MCF 10A (cell line): ENCODE results near the gene TMEM30A. TPM values are rescaled to one million over a fixed set of nuclear protein-coding genes. Genes with fewer than 3 reads are reported as not detected.

Source experiments
- BruUV-seq: library from RNA; stranded (reverse); fragments of 400-500 nt; replicated peaks from 2 replicates; lab custom pipeline; 2021; lab: Mats Ljungman, UMichigan
- CTCF ChIA-PET: fragments of 300-600 bp; sonication (Branson Sonifier 250); formaldehyde crosslinking; extraction: SDS; loops from one replicate; lab custom pipeline; 2021; ENCODE audit warnings: antibody characterized with exemption, inconsistent platforms; lab: Yijun Ruan, JAX
- POLR2A ChIA-PET: fragments of 300-600, 350-650 bp; sonication (Branson Sonifier 250); formaldehyde crosslinking; extraction: SDS; loops from one replicate; lab custom pipeline; 2020; ENCODE audit warnings: antibody characterized with exemption, inconsistent platforms; lab: Yijun Ruan, JAX
- DNase-seq: peaks from one replicate; pipeline ENCODE4 v3.0.0-alpha.2; 2018; ENCODE audit not compliant: unreplicated experiment
- H3K27ac Mint-ChIP-seq: one replicate; pipeline ENCODE4 v1.8.0; 2022; ENCODE audit warnings: mild to moderate bottlenecking, low read depth, mixed read lengths; ENCODE audit not compliant: unreplicated experiment
- H3K27me3 Mint-ChIP-seq: one replicate; pipeline ENCODE4 v1.8.0; 2022; ENCODE audit warnings: mixed read lengths; ENCODE audit not compliant: insufficient read depth, unreplicated experiment
- H3K36me3 Mint-ChIP-seq: one replicate; pipeline ENCODE4 v1.8.0; 2022; ENCODE audit warnings: mild to moderate bottlenecking, moderate library complexity, mixed read lengths; ENCODE audit not compliant: insufficient read depth, unreplicated experiment
- H3K4me1 Mint-ChIP-seq: one replicate; pipeline ENCODE4 v1.8.0; 2022; ENCODE audit warnings: mixed read lengths; ENCODE audit not compliant: insufficient read depth, unreplicated experiment
- H3K4me3 Mint-ChIP-seq: one replicate; pipeline ENCODE4 v1.8.0; 2022; ENCODE audit warnings: mild to moderate bottlenecking, moderate library complexity, mixed read lengths; ENCODE audit not compliant: unreplicated experiment
- H3K9me3 Mint-ChIP-seq: one replicate; pipeline ENCODE4 v1.8.0; 2022; ENCODE audit warnings: mixed read lengths; ENCODE audit not compliant: unreplicated experiment
- CTCF ChIP-seq: fragments of 200-600 bp; IDR thresholded peaks from one replicate; pipeline ENCODE4 v1.8.0; 2022; ENCODE audit warnings: antibody characterized with exemption, mild to moderate bottlenecking; ENCODE audit not compliant: unreplicated experiment
- intact Hi-C: fragments of 100-400 bp; cut with micrococcal nuclease; formaldehyde crosslinking; loops from 2 replicates; pipeline ENCODE4 v1.14.1; 2022
- total RNA-seq: library from RNA; stranded (reverse); gene quantifications from 2 replicates; pipeline ENCODE4 v1.2.3, GENCODE V29; 2022

TMEM30A gene
- total RNA-seq, 1 experiment from 2014 or later, result 53.7 TPM

DNA sequence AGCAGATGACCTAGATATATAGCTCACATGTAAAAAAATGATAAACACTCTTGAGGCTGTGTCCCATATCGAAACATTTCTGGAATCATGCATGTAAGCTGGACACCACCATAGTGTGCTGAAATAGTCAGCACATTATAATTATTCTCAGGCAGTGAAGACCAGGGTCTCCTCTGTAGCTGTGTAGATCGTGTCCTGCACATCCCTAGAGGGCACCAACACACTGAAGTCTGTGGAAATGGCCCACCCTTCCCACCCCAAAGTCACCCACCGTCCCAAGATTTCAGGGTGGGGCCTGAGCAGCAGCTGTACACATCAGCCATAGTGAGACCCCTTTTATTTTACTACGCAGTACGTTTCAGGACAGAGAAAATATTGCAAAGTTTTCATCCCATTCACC, 21.0 kb upstream of the TMEM30A start:
- no peak for DNase-seq
- intact Hi-C loops, result no loop called here
- no peak for TF ChIP-seq CTCF
- Mint-ChIP-seq H3K27ac (no peak overlapping the region), H3K9me3 (no peaks in the 10 kb centered on the region), H3K27me3 (no peaks in the 10 kb centered on the region), H3K36me3 (no peaks in the 10 kb centered on the region), H3K4me3 (no peak overlapping the region), H3K4me1 (no peaks in the 10 kb centered on the region)
- POLR2A ChIA-PET, result interaction anchor here (0.5 to 1.4 kb wide), 5 partner anchors 9 to 197 kb away, joined by 3 to 6 read pairs (median 3); no protein-coding TSS in a partner anchor
- CTCF ChIA-PET, result interaction anchor here (0.5 to 2.0 kb wide), 7 partner anchors 8 to 244 kb away, joined by 3 to 5 read pairs (median 3); no protein-coding TSS in a partner anchor
- BruUV-seq, result no TSS peak

GRCh38 chr6:75302280-75302679, 17.7 kb upstream of the TMEM30A start:
- intact Hi-C loops, result no loop called here
- ChIA-PET CTCF (interaction anchor here (0.6 to 4.5 kb wide), 3 partner anchors 202 to 331 kb away, joined by 3 to 22 read pairs (median 3); no protein-coding TSS in a partner anchor), POLR2A (no interaction called here)
- H3K27me3 Mint-ChIP-seq, result no peaks in the 10 kb centered on the region
- no TSS peak for BruUV-seq
- H3K4me1 Mint-ChIP-seq, result no peaks in the 10 kb centered on the region
- no peaks in the 10 kb centered on the region for H3K36me3 Mint-ChIP-seq
- no peaks in the 10 kb centered on the region for H3K9me3 Mint-ChIP-seq
- H3K27ac Mint-ChIP-seq, result no peak overlapping the region
- no peak for TF ChIP-seq CTCF
- no peak for DNase-seq
- no peak overlapping the region for H3K4me3 Mint-ChIP-seq

GRCh38 chr6:75301537-75301936, 16.9 kb upstream of the TMEM30A start:
- Mint-ChIP-seq H3K9me3 (no peaks in the 10 kb centered on the region), H3K4me3 (no peak overlapping the region), H3K4me1 (no peaks in the 10 kb centered on the region), H3K36me3 (no peaks in the 10 kb centered on the region), H3K27me3 (no peaks in the 10 kb centered on the region), H3K27ac (no peak overlapping the region)
- intact Hi-C loops, result no loop called here
- CTCF ChIA-PET, result interaction anchor here (2.0 to 4.5 kb wide), 3 partner anchors 203 to 226 kb away, joined by 7 to 28 read pairs (median 22); no protein-coding TSS in a partner anchor
- TF ChIP-seq CTCF, result no peak
- POLR2A ChIA-PET, result interaction anchor here (0.7 kb wide), 1 partner anchor 15 kb away, joined by 3 read pairs; no protein-coding TSS in a partner anchor
- no TSS peak for BruUV-seq
- DNase-seq, result no peak

DNA sequence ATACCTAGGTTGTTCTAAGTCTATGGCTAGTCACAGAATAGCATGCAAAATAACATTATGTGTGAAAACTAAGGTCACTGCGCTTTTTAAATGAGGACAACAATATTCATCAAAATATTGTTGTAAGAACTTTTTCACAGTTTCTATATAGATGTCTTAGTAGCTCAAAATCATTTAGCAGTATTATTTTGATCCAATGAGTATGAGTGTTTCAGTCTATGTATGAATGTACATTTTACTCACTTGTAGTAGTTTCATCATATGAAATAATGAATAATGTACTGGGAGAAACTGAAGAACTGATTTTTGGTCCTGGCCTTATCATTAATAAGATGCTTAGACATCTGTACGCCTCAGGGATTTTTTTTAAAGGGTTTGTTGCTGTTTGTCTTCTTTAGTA, 16.5 kb upstream of the TMEM30A start:
- Mint-ChIP-seq H3K36me3 (no peaks in the 10 kb centered on the region), H3K9me3 (no peaks in the 10 kb centered on the region), H3K4me3 (no peak overlapping the region), H3K4me1 (no peaks in the 10 kb centered on the region), H3K27me3 (no peaks in the 10 kb centered on the region), H3K27ac (no peak overlapping the region)
- ChIA-PET POLR2A (interaction anchor here (0.7 to 1.6 kb wide), 2 partner anchors 14 to 15 kb away, joined by 3 to 5 read pairs; no protein-coding TSS in a partner anchor), CTCF (interaction anchor here (1.0 to 4.5 kb wide), 4 partner anchors 66 to 227 kb away, joined by 4 to 28 read pairs (median 14); no protein-coding TSS in a partner anchor)
- no peak for DNase-seq
- TF ChIP-seq CTCF, result no peak
- BruUV-seq, result no TSS peak
- intact Hi-C loops, result no loop called here
